COLO668 (cell line): ENCODE data around the gene ACOT8.
"Not testable (repeated sequence)": the region's sequence is repeated elsewhere in the genome, so short reads cannot be mapped to it uniquely, and the experiment has no call there.

Source experiments
- DNase-seq: peaks from one replicate; lab custom pipeline; 2025; ENCODE audit not compliant: unreplicated experiment; lab: John Stamatoyannopoulos, UW

The ACOT8 gene

DNA sequence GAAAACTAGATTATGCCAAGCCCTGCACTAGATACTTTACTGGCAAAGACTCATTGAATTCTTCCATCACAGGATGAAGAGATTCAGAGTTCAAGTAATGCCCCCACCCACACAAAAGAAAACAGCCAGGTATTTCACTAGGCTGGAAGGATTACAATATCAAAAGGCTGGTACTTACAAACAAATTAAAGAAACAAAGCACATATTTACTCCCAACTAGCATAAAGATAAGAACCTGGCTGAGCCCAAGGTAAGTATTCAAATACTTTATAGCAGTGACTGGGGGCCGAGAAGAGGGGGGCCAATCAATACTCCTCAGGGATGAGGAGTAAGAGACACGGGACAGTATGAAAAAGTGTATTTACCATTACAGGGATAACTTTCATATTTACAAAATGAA, 3.7 kb downstream of the ACOT8 start:
- no peak for DNase-seq

DNA sequence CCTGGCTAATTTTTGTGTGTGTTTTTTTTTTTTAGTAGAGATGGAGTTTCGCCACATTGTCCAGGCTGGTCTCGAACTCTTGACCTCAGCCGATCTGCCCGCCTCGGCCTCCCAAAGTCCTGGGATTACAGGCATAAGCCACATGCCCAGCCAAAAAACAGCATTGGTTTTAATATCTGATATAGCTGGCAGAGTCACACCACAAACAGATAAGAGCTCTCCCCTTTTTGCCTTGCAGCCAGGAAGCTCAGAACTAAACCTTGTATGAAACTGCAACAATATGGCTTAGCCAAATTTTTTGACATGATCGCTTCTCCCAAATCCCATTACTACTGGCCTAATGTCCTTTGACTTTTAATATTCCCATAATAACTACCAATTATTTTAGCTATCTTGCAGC, 4.9 kb downstream of the ACOT8 start:
- DNase-seq: no peak

DNA sequence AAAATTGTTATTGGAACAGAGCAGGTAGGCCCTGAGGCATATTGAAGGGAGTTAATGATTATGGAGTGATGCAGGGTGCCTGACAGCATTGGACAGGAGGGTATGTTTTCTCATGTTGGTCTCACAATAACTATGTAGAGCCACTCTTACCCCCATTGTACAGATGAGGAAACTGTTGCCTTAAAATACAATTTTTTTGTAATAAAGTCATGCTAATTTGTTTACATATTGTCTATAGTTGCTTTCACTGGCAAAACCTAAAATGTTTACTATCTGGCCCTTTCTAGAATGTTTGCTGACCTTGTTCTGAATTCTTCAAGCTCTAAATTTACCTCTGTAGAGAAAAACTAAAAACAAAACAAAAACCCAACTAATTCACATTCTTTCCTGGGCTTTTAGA, 5.7 kb downstream of the ACOT8 start:
- DNase-seq: no peak

DNA sequence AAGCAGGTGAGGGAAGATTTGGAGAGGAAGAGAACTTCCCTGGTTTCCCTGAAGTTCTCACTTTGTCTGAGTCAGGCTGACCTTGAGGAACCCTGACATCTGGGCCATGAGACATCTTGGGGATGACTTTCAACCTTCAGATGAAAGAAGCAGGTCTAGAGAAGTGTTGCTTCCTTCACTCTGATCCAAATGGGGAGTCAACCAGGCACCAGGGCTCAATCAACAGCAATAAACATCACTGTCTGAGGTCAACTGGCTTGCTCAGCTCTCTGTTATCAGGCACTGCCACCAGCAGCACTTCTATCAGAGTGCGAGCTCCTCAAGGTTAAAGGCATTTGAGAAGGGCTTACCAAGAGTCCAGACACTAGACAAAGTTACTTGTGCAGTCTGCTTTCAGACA, 6.3 kb downstream of the ACOT8 start:
- DNase-seq: no peak

DNA sequence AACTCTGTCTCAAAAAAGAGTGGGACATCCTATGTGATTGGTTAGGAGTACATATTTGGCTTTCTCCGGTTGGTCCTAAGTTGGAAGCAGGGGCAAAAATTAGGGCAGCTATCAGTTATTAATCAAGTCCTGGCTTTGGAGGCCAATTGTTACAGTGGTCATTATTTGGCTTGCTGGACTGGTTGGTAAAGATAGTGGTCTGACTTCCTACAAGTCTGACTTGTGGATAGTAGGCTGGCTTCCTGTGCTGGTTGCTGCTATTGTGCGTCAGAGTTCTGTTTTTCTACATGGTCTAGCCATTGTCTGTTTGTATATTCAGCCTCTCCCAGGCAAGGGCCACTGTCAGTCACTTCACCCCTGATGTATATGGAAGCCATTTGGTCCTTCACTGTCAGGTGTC, 7.0 kb downstream of the ACOT8 start:
- no peak for DNase-seq

DNA sequence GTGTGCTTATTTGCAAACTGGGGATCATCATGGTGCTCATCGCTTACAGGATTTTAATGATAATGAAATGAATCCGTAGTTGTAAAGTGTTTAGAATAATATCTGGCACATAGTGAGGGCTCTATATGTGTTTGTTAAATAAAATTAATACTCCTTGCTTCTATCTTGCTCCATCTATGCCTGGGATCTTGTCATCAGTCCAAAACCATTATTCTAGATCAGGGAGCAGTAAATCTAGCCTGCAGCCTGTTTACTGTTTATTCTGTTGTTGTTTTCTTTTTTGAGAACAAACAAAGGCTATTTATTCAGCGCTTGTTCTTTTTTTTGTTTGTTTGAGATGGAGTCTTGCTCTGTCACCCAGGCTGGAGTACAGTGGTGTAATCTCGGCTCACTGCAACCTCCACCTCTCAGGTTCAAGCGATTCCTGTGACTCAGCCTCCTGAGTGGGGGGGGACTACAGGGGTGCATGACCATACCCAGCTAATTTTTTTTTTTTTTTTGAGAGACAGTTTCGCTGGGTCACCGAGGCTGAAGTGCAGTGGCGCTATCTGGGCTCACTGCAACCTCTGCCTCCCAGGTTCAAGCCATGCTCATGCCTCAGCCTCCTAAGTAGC, 8.1 kb downstream of the ACOT8 start:
- DNase-seq: no peak

DNA sequence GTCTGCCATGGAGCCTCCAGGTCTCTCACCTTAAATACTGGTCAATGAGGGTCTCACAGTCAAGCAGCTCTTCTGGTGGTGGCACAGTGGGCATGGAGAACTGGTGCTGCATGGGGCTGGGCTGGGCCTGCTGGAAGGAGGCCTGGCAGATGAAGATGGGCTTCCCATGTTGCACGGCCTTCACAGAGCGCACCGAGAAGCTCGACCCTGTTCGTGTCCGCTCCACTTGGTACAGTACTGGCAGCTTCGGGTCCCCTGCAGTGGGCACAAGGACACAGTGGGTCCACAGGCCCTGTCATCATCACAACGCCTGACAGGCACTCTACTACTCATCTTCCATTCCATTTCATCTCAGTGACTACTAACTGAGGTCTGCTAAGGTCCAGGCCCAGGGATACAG, 8.8 kb downstream of the ACOT8 start:
- no peak for DNase-seq

DNA sequence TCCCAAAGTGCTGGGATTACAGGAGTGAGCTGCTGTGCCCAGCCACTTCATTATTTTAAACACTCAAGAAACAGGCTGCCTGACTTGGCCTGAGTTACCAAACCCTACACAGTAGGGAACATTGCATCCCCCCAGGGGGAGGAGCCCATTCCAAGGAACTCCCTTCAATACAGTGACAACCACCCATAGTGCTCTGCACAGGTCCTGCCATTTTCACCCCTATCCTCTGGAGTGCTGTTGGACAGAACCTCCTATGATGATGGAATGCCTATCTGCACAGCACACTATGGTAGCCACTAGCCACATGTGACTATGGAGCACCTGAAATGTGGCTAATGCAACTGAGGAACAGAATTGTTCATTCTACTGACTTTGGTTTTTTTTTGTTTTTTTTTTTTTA, 11.7 kb downstream of the ACOT8 start:
- DNase-seq: no peak

DNA sequence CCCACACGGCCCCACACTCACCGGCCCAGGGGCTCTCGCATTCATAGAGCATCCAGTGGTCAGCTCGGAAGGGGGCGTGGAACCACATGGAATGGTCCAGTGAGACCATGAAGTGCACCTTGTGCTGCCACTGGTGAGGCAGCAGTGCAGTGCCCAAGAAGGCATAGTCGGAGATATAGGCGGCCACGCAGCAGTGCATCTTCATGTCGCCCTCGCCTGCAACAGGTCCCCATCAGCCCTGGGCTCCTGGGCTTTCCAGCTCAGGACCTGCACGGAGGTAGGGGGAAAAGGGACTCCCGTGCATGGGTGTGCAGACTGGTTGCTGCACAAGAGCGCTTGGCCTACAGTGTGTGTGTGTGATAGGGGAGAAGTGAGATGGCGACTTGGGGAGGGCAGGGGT, 13.7 kb downstream of the ACOT8 start:
- no peak for DNase-seq

DNA sequence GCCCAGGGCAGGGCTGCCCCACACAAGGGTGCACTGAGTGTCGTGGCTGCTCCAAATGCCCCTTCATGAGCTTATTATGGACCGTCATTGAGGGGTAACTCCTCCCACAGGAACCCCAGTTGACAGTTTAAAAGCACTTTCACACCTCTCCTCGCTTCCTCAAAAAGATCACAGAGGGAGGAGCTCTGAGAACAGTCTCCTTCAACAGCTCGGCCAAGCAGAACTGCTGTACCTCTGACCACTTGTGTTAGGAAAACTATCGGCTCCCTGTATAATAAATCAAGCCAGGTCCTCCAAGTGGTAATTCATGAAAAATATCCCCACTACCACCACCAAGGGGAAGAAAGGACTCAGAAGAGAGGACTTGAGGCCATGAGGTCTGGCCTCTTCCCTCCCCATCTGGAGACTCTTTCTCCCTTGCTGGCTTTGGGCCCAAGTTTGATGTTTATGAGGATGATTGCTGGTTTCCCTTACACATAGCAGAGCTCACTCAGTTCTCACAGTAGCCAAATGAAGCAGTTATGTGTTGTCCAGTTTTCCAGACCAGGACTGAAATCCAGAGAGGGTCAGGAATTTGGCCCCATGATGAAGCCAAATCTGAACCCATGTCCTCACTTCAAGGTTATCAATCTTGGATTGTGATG, 14.9 kb downstream of the ACOT8 start:
- no peak for DNase-seq

DNA sequence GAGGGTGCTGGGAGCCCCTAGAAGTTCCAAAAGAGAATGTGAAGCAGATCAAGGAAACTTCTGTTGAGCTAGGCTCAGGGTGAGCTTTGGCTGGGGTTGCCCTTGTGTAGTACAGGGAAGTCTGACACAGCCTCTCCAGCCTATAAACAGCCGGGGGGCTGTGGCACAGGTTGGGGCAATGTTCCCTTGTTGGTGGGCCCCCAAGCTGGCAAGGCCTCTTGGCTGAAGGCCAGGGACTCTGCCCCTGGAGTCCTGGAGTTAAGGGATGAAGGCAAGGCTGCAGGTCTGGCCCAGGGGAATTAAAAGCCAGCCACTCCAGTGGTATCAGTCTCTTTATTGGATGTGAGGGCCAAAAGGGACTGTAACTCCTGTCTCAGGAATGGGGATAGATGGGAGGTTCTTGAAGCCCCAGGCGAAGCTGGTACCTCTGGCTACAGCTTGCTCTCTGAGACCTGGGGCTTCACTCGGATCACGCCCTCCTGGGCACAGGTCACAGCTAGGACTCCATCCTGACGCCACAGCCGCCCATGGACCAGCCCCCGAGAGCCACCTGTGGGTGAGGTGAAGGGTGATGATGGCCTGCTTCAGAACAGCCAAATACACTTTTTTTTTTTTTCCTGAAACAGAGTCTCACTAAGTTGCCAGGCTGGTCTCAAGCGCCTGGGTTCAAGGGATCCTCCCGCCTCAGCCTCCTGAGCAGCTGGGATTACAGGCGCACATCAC, 15.6 kb downstream of the ACOT8 start:
- no peak for DNase-seq

DNA sequence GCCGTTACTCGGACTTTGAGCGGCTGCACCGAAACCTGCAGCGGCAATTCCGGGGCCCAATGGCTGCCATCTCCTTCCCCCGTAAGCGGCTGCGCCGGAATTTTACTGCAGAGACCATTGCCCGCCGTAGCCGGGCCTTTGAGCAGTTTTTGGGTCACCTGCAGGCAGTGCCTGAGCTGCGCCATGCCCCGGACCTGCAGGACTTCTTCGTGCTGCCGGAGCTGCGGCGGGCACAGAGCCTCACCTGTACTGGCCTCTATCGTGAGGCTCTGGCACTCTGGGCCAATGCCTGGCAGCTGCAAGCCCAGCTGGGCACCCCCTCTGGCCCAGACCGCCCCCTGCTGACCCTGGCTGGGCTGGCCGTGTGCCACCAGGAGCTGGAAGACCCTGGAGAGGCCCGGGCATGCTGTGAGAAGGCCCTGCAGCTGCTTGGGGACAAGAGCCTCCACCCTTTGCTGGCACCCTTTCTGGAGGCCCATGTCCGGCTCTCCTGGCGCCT, 16.4 kb downstream of the ACOT8 start:
- no peak for DNase-seq

DNA sequence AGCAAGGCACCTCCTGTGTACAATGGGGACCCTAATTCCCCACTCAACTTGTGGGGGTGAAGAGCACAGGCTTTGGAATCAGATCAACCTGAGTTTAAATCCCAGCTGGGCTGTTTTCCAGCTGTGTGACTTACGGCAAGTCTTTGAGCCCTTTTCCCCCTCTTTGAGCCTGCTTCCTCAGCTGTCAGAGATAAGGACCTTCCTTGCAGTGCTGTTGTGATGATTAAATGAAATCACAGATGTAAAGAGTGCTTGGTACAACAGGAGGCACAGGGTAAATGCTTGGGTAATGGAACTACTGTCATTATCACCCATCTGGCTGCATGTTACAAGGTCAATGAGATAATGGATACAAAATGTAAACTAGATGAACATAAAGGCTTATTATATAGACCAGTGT, 20.4 kb downstream of the ACOT8 start:
- no peak for DNase-seq

DNA sequence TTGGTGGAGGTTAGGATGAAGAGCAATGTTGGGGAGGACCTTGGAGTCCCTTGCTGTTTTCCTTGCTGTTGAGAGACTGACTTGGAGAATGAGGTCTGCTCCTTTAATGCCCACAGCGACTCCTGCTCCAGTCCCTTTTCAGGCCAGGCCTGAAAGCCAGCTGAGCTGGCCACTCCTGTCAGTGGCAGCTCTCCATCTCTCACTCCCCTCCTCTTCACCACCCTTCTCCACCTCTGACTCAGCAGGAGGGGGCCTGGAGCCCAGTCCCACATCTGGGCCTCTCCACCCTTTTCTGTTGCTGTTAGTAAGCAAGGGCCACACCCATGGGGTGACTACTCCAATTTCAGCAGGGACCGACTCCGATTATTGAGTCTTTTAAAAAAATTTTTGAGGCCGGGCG, 21.4 kb downstream of the ACOT8 start:
- no peak for DNase-seq

DNA sequence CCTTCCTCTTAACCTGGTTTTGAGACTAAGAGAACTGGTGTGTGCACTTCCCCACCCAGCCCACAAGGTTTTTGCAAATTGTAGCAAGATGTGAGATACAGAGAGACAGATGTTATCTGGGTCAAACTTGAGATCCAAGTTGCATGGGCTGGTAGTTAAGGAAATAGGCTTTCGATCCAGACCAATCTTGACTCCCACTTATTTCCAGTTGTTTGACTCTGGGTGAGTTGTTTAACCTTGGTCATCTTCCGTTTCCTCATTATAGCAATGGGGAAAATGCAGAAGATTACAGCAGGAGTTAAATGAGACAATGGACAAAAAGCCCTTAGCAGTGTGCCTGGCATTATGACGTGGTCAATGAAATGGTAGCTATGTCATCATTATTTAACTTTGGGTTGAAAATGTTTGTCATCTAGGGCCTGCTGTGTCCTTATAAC, 21.8 kb downstream of the ACOT8 start:
- no peak for DNase-seq

DNA sequence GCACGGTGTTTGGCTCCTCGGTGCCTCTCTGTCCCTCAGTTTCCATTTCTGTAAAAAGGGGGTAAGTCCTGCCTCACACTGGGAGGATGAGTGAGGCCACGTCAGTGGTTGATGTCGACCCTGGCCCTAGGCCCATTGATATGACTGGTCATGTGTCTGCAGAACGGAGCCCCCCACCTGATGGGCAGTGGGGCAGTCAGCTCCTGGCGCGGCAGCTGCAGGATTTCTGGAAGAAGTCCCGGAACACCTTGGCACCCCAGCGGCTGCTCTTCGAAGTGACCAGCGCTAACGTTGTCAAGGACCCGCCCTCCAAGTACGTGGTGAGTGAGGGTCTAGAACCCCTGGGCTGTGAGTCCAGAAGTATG, 22.4 kb downstream of the ACOT8 start:
- no peak for DNase-seq

DNA sequence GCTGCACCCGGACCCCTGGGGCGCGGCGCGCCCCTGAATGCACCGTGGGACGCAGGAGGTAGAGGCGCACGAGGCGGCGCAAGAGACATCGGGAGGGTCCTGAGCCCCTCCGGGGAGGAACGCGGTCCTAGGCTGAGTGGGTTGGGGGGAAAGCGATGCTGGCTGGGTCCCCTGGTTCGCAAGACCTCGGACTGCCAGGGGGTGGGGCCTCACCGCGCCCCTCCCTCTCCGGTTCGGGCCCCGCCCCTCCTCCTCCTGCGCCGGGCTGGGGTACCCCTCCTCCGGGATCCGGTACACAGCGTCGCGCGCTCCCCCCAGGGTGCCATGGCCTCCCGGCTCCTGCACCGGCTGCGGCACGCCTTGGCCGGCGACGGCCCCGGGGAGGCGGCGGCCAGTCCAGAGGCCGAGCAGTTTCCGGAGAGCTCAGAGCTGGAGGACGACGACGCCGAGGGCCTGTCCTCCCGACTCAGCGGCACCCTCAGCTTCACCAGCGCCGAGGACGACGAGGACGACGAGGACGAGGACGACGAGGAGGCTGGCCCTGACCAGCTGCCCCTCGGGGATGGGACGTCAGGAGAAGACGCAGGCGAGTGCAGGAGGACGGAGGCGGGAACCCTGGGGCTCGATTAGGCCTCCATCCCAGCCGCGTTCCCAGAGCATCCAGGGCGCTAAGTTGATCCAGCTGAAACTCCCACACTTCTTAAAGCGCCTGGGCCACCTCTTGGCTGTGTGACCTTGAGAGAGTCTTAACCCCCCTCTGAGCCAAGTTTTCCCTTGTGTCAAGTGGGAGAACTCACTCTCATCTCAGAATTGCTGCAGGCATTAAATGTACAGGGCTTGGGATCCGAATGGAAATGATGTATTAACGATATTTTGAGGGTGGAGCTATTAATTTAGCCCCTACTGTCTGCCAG, 23.1 kb downstream of the ACOT8 start:
- DNase-seq: peak; percentile 45

DNA sequence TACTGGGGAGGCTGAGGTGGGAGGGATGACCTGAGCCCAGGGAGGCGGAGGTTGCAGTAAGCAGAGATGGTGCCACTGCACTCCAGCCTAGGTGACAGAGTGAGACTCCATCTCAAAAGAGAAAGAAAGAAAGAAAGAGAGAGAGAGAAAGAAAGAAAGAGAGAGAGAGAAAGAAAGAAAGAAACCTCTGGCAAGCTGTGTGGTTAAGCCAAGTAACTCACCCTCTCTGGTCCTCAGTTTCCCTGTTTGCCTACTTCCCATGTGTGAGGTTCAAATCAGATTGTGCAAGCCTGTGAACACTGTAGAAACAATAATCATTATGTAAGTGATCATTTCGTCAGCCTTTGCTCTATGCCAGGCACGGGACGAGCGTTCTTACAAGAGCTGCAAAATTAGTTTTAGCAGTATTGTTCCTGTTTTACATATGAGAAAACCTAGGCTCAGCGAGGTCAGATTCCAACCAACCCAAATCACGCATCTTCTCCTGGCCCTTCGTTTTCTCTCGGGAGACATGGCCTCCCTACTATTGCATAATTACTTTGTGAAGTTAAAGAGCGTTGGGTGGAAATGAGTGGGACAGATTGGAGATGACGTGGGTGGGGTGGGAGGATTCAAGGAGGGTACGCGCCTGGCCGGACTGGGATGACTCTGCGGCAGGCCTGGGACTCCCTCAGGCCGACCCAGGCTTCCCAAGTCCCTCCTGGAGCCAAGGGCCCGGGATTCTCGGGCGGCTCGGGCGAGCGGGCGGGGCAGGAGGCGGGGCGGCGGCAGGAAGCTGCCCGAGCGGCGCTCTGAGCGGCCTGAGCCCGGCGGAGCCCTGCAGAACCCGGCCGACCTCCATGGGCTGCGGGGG, 23.9 kb downstream of the ACOT8 start, which contains the start of gene SNX21:
Gene SNX21, plus strand, starts transcription at position 770 of the 853 bp plus-strand sequence. CDS start 121 bp downstream, outside the sequence.
- peak; percentile 65 for DNase-seq

DNA sequence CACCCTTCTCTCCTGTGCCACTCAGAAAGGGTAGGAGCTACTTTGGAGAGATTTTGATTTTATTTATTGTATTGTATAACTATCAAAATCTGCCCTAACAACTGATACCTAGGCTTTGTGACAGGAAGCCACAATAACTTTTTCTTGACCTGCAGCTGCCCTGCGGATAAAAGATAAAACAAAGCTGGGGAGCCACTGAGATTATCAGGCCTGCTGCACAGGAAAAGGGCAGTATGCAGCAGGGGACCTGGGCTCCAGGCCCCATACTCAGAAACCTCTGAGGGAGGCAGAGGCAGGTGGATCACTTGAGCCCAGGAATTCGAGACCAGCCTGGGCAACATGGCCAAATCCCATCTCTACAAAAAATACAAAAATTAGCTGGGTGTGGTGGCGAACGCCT, 24.6 kb downstream of the ACOT8 start:
- DNase-seq: no peak

DNA sequence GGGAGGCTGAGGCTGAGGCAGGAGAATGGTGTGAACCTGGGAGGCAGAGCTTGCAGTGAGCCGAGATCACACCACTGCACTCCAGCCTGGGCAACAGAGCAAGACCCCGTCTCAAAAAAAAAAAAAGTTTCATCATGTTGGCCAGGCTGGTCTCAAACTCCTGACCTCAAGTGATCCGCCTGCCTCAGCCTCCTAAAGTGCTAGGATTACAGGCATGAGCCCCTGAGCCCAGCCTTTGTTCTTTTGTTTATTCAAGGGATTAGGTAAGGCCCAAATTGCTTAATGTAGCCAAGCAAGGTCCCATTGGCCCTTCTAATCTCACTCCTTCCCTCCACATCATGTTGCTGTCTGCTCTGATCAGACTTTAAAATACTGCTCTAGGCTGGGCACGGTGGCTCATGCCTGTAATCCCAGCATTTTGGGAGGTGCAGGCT, 27.5 kb downstream of the ACOT8 start:
- DNase-seq: not testable (repeated sequence)
